DMS 273 (cell line): ENCODE measurements around the gene PTPN4.
"Not testable (repeated sequence)": the region's sequence is repeated elsewhere in the genome, so short reads cannot be mapped to it uniquely, and the experiment has no call there.

Source experiments
- DNase-seq: peaks from one replicate; lab custom pipeline; 2025; ENCODE audit not compliant: unreplicated experiment; lab: John Stamatoyannopoulos, UW

Gene PTPN4

GRCh38 chr2:119764832-119765231 lies 5.1 kb downstream of the PTPN4 start:
- no peak for DNase-seq

DNA sequence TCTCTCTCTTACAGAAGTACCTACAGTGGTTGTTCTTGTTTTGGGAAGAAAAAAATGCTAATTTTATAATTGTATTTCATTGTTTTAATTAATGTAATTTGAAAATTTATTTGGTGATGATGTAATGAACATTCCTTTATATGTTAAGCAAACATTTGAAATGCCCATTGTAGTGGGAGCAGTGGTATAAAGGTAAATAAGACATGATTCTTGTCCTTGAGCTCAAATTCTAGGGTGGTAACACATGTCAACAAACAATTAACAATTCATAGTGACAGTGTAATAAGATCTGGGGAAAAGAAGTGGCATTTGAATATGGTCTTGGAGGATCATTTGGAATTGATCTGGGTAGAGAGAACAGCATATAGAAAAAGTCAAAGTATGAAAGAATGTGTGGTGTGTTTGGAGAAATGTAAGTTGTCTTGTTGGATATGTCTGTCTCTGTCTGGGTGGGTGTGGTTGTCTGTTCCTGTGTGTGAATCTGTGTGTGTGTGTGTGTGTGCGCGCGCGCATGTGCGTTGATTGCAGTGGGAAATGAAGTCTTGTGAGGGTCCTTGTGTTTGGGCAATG lies 5.8 kb downstream of the PTPN4 start:
- no peak for DNase-seq

DNA sequence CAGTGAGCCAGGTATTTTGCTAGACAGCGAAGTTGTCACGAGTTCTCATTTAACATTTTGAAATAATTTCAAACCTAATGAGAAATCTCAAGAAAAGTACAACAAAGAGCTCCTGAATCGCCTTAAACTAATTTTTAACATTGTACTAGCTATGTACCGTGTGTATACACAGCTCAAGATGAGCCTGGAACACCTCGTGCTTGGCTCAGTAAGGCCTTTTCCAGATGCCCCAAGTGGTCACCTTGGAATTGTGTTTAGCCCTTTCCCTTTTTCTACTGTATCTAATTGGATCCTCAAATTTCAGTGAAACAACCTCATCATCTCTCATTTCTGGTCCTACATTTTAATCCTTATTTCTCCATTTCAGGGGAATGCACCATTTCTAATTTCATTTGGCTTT lies 7.2 kb downstream of the PTPN4 start:
- peak; percentile 23 for DNase-seq

DNA sequence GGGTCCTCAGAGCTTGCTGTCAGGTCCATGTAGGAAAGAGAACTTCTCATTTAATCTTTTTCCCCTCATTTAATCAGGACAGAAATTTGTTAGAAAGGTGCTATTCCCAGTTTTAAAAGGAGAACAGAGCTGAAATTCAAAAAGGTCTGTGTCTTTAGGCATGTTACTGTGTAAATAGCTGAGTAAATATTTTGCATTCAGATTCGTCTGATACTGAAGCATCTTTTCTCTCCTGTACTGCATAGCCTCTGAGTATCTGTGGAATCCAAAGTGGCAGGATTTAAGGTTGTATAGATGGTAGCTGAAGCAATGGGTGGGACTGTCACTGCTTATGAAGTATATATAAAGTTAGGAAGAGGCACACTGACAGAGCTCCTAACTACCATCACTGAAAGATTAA lies 9.0 kb downstream of the PTPN4 start:
- DNase-seq: no peak

- no peak for DNase-seq
Observed at GRCh38 chr2:119769645-119770044, 9.9 kb downstream of the PTPN4 start.

DNA sequence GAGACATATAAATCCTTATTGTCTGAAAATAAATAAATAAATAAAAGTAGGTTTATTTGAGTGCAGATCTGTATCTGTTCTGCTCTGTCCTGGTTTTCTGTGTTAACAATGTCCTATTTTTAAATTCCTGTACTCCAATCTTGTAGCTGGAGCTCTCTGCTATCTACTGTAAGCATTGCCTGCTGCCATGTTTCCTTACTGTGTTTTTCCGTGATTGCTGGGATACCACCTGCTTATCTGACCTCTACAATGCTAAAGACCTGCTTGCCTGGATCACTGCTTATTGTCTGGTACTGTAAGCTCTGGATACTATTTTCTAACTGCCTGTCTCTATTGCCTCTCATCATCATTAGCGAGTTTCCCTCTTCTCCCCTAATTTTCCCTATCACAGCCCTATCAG lies 11.6 kb downstream of the PTPN4 start:
- DNase-seq: no peak

DNA sequence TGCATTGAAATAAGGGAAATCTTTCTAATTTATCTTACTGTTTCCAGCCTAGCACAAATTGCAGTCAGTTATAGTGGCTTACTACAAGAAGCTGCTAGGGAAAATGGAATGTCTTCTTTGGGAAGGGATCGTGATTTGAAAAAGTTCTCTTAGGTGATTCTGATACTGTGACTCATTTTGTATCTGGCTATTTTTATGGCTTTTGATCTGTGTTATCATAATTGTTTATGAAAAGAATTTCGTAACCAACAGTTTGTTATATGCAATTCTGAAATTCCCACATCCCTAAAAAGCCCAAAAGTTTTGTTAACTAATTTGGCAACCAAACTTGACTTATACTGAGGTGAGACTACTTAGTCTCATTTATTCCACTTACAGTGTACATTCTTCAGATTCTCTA lies 12.4 kb downstream of the PTPN4 start:
- DNase-seq: no peak

DNA sequence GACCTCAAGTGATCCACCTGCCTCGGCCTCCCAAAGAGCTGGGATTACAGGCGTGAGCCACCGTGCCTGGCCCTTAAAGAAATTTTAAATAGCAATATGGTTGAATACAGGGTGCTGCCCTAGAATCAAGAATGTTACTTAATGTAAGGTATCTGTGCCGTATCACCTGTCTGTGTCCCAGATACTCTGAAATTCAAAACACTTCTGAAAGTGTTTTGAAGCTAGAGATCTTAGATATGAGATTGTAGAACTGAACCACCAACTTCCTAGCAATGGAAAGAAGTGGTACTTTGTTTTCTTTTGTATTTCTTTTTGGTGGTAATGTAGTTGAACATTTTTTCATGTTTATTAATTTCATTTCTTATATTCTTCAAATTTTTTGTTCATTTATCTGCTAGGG lies 13.0 kb downstream of the PTPN4 start:
- DNase-seq: no peak

DNA sequence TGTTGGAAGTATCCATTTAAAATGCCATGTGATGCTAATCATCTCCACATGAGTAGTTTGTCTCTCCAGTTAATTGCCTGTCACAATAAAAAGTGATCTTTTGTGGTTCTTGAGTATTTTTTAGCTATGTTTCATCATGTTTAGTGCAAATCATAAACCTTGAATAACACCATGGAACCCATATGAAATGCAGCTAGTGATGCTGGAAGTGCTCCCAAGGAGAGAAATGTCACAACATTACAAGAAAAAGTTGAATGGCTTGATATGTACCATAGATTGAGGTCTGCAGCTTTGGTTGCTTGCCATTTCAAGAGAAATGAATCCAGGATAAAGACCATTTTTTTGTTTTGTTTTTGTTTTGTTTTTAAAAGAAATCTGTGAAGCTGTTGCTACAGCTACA lies 14.3 kb downstream of the PTPN4 start:
- DNase-seq: no peak

- no peak for DNase-seq
Observed at GRCh38 chr2:119775102-119775501, 15.4 kb downstream of the PTPN4 start.

DNA sequence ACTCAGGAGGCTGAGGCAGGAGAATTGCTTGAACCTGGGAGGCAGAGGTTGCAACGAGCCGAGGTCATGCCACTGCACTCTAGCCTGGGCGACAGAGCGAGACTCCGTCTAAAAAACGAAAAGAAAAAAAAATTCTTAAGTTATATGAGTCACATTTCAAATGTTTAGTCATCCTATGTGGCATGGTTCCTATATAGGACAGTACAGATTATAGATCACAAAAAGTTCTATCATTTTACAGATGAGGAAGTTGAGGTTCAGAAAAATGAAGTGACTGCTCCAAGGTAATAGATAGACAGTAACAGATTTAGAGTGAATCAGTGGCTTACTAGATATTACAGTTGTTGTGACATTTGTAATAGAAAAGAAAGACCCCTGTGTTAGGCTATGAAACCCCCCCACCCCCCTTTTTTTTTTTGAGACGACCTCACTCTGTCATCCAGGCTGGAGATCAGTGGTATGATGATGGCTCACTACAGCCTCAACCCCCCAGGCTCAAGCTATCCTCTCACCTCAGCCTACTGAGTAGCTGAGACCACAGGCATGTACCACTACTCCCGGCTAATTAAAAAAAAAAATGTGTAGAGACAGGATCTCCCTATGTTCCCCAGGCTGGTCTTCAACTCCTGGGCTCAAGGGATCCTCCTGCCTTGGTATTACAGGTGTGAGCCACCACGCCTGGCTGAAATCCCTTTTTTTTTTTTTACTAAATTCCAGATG lies 22.7 kb downstream of the PTPN4 start:
- DNase-seq: no peak

DNA sequence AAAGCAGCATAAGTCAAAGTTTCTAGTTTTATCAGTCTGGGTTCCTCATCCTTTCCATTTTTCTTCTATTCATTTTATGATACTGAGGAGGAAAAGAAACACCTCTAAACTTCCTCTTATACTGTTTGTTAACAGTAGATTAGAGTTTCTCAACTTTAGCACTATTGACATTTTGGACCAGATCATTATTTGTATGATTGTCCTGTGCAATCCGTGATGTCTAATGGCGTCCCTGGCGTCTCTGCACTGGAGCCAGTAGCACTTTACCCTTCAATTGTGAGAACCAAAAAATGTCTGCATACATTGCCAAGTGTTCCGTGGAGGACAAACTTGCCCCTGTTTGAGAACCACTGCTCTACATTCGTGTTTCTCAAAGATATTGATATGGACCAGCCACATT lies 25.2 kb downstream of the PTPN4 start:
- no peak for DNase-seq

DNA sequence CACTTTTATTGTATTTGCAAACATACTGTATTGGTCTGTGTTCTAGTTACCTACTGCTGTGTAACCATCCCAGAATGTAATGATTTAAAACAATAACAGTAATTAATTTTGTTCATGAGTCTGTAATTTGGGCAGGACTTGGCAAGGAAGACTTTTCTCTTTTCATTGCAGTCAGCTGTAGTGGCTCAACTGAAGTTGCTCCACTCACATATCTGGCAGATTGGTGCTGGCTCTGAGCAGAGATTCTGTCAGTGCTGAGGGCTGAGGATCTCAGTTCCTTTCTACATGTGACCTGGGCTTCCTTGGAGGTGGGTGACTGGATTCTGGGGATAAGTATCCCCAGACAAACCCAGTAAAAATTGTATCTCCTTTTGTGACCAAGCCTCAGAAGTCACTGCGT lies 26.6 kb downstream of the PTPN4 start:
- no peak for DNase-seq

DNA sequence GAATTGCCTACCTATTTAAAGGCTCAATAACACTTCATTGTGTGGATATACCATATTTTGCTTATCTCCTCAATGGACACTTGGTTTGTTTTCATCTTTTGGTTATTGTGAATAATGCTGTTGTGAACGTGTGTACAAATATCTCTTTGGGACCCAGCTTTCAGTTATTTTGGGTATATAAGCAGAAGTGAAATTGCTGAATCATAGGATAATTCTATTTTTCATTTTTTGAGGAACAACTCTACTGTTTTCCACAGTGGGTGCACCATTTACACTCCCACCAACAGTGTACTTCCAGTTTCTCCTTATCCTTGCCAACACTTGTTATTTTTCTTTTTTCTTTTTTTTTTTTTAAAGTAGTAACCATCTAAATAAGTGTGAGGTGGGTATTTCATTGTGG lies 29.0 kb downstream of the PTPN4 start:
- DNase-seq: no peak

DNA sequence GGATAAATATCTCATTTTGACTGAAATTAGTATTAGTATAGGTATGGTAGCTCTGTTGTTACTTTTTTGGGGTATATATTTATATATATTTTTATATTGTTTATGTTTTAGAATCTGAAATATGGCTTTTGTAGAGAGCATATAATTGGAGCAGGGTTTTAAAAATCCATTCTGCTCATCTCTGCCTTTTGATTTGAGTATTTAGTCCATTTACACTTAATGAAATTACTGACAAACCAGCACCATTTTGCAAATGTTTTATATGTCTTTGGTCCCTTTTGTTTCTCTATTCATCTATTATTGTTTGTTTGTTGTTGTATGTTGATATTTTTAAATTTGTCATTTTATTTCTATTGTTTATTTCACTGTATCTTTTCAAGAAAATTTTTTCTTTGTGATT lies 30.7 kb downstream of the PTPN4 start:
- no peak for DNase-seq

GRCh38 chr2:119792907-119793312 lies 33.2 kb downstream of the PTPN4 start:
- no peak for DNase-seq

DNA sequence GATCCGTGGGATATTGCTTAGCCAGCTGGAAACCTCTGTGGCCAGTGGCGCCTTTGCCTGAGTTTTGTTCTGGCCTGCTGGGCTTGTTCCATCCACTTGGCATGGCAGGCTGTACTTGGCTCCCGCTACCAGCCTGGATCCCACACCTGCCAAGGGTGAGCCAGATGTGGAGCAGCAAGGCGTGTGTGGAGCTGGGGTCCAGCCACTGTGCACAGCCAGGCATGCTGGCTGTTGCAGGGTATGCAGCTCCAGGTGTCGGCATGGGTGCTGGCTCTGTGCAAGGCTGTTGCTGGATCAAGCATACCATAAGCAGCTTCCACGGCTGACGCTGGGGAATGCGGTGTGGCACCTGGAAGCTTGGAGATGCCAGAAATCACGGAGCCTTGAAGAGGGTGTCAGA lies 34.5 kb downstream of the PTPN4 start:
- peak; percentile 41 for DNase-seq

DNA sequence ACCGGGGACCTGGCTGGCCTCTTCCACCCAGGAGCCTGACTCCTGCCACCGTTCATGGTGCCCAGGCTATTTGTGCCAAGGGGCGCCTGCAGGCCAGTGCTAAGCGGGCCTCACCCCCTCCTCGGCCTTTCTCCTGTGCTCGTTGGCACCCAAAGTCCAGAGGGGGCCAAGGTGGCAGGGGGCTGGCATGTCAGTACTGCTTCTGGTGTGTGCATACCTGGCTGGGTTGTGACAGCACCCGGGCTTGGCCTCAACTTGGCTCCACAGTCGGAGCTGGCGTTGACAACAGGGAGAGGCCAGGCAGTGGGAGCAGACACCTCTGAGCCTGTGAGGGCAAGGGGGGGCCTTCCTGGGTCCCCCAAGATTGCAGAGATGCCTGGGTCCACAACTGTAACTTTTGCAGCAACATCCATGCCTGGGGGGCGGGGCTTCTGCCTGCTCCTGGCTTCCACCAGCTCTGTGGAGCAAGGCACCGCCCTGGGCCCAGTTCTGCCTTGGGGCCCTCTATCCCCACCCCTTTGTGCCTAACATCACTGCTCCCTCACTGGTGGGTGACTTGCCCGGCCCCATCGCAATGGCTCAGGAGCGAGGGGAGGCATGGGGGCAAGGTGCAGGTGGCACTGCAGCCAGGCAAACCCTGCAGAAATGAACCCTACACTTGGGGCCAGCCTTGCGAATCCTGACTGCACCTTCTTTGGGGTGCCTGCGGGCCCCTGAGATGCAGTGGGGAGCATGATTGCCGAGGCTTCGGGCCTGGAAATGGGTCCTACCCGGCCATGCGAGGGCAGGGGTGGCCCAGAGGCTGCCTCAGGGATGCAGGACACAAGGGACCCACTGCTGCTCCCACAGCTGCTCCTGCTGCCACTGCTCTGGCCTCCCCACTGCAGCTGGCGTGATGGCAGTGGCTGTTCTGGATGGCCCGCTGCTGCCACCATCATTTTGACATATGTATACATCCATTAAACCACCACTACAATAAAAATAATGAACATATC lies 35.9 kb downstream of the PTPN4 start:
- DNase-seq: no peak

GRCh38 chr2:119800376-119800902 lies 40.7 kb downstream of the PTPN4 start:
- no peak for DNase-seq

DNA sequence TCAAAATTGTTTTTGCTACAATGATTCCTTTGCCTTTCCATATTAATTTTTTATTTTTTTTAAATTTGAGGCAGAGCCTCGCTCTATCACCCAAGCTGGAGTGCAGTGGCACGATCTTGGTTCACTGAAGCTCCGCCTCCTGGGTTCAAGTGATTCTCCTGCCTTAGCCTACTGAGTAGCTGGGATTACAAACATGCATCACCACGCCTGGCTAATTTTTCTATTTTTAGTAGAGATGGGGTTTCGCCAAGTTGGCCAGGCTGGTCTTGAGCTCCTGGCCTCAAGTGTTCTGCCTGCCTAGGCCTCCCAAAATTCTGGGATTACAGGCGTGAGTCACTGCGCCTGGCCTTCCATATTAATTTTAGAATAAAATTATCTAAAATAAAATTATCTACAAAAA lies 41.3 kb downstream of the PTPN4 start:
- DNase-seq: no peak

GRCh38 chr2:119801989-119802388 lies 42.3 kb downstream of the PTPN4 start:
- not testable (repeated sequence) for DNase-seq

- no peak for DNase-seq
Observed at GRCh38 chr2:119803101-119803500, 43.4 kb downstream of the PTPN4 start.
